GM23338 (cell line): ENCODE measurements around the gene CYSLTR2. TPM values are rescaled to one million over a fixed set of nuclear protein-coding genes. Genes with fewer than 3 reads are reported as not detected.

ENCODE experiments used
- ATAC-seq: fragments of 200-7000 bp; cut with Tn5 transposase; 3 replicates; pipeline ENCODE4 v1.9.1; 2020
- DNase-seq: peaks from one replicate; pipeline ENCODE4 v3.0.0-alpha.2; 2015; ENCODE audit warnings: low spot score
- H2AFZ ChIP-seq: fragments of 200-600 bp; sonication (generic); 2 replicates; pipeline ENCODE4 v1.8.0; 2016; ENCODE audit warnings: antibody characterized with exemption, mild to moderate bottlenecking, moderate library complexity
- H3F3A ChIP-seq: fragments of 200-600 bp; sonication (generic); replicated peaks from 2 replicates; pipeline ENCODE4 v1.8.0; 2017; ENCODE audit warnings: antibody characterized with exemption, mixed run types, low read depth
- H3K27ac ChIP-seq: fragments of 200-600 bp; sonication (generic); 2 replicates; pipeline ENCODE4 v1.6.1; 2016; ENCODE audit warnings: low read depth
- H3K27me3 ChIP-seq: fragments of 200-600 bp; sonication (generic); 2 replicates; pipeline ENCODE4 v1.8.0; 2016; ENCODE audit warnings: mild to moderate bottlenecking, mixed run types, moderate library complexity; ENCODE audit not compliant: insufficient read depth
- H3K36me3 ChIP-seq: fragments of 200-600 bp; sonication (generic); 2 replicates; pipeline ENCODE4 v1.8.0; 2016; ENCODE audit warnings: mild to moderate bottlenecking; ENCODE audit not compliant: insufficient read depth
- H3K4me1 ChIP-seq: fragments of 200-600 bp; sonication (generic); 2 replicates; pipeline ENCODE4 v1.8.0; 2016; ENCODE audit warnings: mild to moderate bottlenecking, moderate library complexity; ENCODE audit not compliant: insufficient read depth
- H3K4me2 ChIP-seq: fragments of 200-600 bp; sonication (generic); 2 replicates; pipeline ENCODE4 v1.7.1; 2017; ENCODE audit warnings: mixed run types
- H3K4me3 ChIP-seq: fragments of 200-600 bp; sonication (generic); 2 replicates; pipeline ENCODE4 v1.6.1; 2016; ENCODE audit warnings: mixed run types
- H3K79me2 ChIP-seq: fragments of 200-600 bp; sonication (generic); replicated peaks from 2 replicates; pipeline ENCODE4 v1.8.0; 2017; ENCODE audit warnings: mild to moderate bottlenecking; ENCODE audit not compliant: insufficient read depth
- H3K9me2 ChIP-seq: fragments of 200-600 bp; sonication (generic); 2 replicates; pipeline ENCODE4 v1.8.0; 2017; ENCODE audit not compliant: insufficient read depth
- H4K20me1 ChIP-seq: fragments of 200-600 bp; sonication (generic); replicated peaks from 2 replicates; pipeline ENCODE4 v1.8.0; 2017; ENCODE audit warnings: mild to moderate bottlenecking; ENCODE audit not compliant: insufficient read depth
- H3K27ac Mint-ChIP-seq: 2 replicates; pipeline ENCODE4 v1.8.0; 2020; ENCODE audit warnings: inconsistent platforms, mild to moderate bottlenecking, moderate library complexity, mixed read lengths
- H3K27me3 Mint-ChIP-seq: 3 replicates; pipeline ENCODE4 v1.8.0; 2022; ENCODE audit warnings: low read depth, mild to moderate bottlenecking, moderate library complexity, mixed read lengths, inconsistent platforms; ENCODE audit not compliant: insufficient read depth, poor library complexity
- H3K36me3 Mint-ChIP-seq: 3 replicates; pipeline ENCODE4 v1.8.0; 2021; ENCODE audit warnings: low read depth, mild to moderate bottlenecking, inconsistent platforms, moderate library complexity, mixed read lengths
- H3K4me1 Mint-ChIP-seq: 3 replicates; pipeline ENCODE4 v1.8.0; 2020; ENCODE audit warnings: mild to moderate bottlenecking, inconsistent platforms, mixed read lengths
- H3K4me3 Mint-ChIP-seq: 3 replicates; pipeline ENCODE4 v1.8.0; 2021; ENCODE audit warnings: moderate library complexity, mild to moderate bottlenecking, inconsistent platforms, mixed read lengths
- H3K9me3 Mint-ChIP-seq: 3 replicates; pipeline ENCODE4 v1.8.0; 2020; ENCODE audit warnings: moderate library complexity, mild to moderate bottlenecking, inconsistent platforms, mixed read lengths
- CREB1 ChIP-seq: fragments of 250-450 bp; sonication (Bioruptor Pico); IDR thresholded peaks from 2 replicates; pipeline ENCODE4 v1.5.0; 2020; ENCODE audit warnings: low read depth, mild to moderate bottlenecking, moderate library complexity
- EZH2 ChIP-seq: fragments of 200-600 bp; sonication (generic); IDR thresholded peaks from one replicate; pipeline ENCODE4 v1.8.0; 2017; ENCODE audit warnings: antibody characterized with exemption, mild to moderate bottlenecking, low read depth; ENCODE audit not compliant: unreplicated experiment
- EZH2phosphoT487 ChIP-seq: fragments of 200-600 bp; sonication (generic); IDR thresholded peaks from one replicate; pipeline ENCODE4 v1.8.1; 2018; ENCODE audit warnings: antibody characterized with exemption; ENCODE audit not compliant: unreplicated experiment
- JUNB ChIP-seq: IDR thresholded peaks from one replicate; pipeline ENCODE4 v1.6.1; 2016; ENCODE audit warnings: antibody characterized with exemption; ENCODE audit not compliant: unreplicated experiment
- NANOG ChIP-seq: IDR thresholded peaks from 2 replicates; pipeline ENCODE4 v1.6.1; 2016; ENCODE audit warnings: antibody characterized with exemption, borderline replicate concordance
- POLR2AphosphoS5 ChIP-seq: IDR thresholded peaks from 2 replicates; pipeline ENCODE4 v1.6.1; 2016; ENCODE audit warnings: antibody characterized with exemption, low read depth
- REST ChIP-seq: IDR thresholded peaks from one replicate; pipeline ENCODE4 v1.6.1; 2018; ENCODE audit warnings: antibody characterized with exemption; ENCODE audit not compliant: unreplicated experiment
- STAT1 ChIP-seq: IDR thresholded peaks from one replicate; pipeline ENCODE4 v1.6.1; 2016; ENCODE audit warnings: antibody characterized with exemption; ENCODE audit not compliant: unreplicated experiment
- ZNF114 ChIP-seq: fragments of 250-450 bp; sonication (Bioruptor Pico); IDR thresholded peaks from 2 replicates; pipeline ENCODE4 v1.5.0; 2020; ENCODE audit warnings: mild to moderate bottlenecking, moderate library complexity
- ZNF331 ChIP-seq: fragments of 250-450 bp; sonication (Bioruptor Pico); IDR thresholded peaks from 2 replicates; pipeline ENCODE4 v1.5.0; 2020; ENCODE audit warnings: low read depth, mild to moderate bottlenecking, moderate library complexity
- polyA plus RNA-seq: library from polyadenylated mRNA; unstranded; fragments of >200 nt; fragmentation: Nextera tagmentation; extraction: Ambion mirVana; gene quantifications from 2 replicates; pipeline ENCODE4 v1.2.1, GENCODE V29; 2016
- total RNA-seq: library from RNA; depleted of rRNA; stranded (reverse); fragments of >200 nt; shearing (Covaris generic); gene quantifications from 2 replicates; pipeline ENCODE4 v1.2.3, GENCODE V29; 2014
- TF ChIP-seq, protein P1 (sequence below): fragments of 250-450 bp; sonication (Bioruptor Pico); IDR thresholded peaks from 2 replicates; pipeline ENCODE4 v1.5.0; 2020; ENCODE audit warnings: mild to moderate bottlenecking, moderate library complexity
- TF ChIP-seq, protein P2 (sequence below): IDR thresholded peaks from 2 replicates; pipeline ENCODE4 v1.6.1; 2016; ENCODE audit warnings: antibody characterized with exemption
- TF ChIP-seq, protein P3 (sequence below), 2 experiments: fragments of 200-600 bp in 1 of 2; sonication (generic) in 1 of 2; conservative IDR thresholded peaks; 2 replicates each; pipeline versions ENCODE4 v1.5.1 to v1.6.1; 2016 to 2017; ENCODE audit warnings: antibody characterized with exemption in 2 of 2, low read depth in 2 of 2, mild to moderate bottlenecking in 2 of 2, moderate library complexity in 1 of 2

CYSLTR2 gene
- total and polyA plus RNA-seq, 2 experiments from 2014 or later = not detected

GRCh38 chr13:48634636-48635035, 19.1 kb upstream of the CYSLTR2 start:
- H3K79me2 ChIP-seq = no peaks in the 10 kb centered on the region
- no peak overlapping the region for H2AFZ ChIP-seq
- no peak overlapping the region for H3K4me3 ChIP-seq

More at GRCh38 chr13:48634636-48635035, 19.1 kb upstream of the CYSLTR2 start:
- no peak overlapping the region for H3K27ac ChIP-seq
- peaks cover 6% of the 10 kb centered on the region for H3K9me2 ChIP-seq
- Mint-ChIP-seq H3K4me3 (no peak overlapping the region), H3K27ac (no peak overlapping the region), H3K36me3 (peaks cover 5% of the 10 kb centered on the region), H3K27me3 (peaks cover 3% of the 10 kb centered on the region), H3K9me3 (peaks cover 18% of the 10 kb centered on the region), H3K4me1 (no peaks in the 10 kb centered on the region)
- DNase-seq (no peak), ATAC-seq (no peak)
- no peaks in the 10 kb centered on the region for H3K4me1 ChIP-seq
- H3K27me3 ChIP-seq = no peaks in the 10 kb centered on the region
- H3K4me2 ChIP-seq = no peak overlapping the region
- H3K36me3 ChIP-seq = no peaks in the 10 kb centered on the region; the same call in 1 of the 2 replicates
- H4K20me1 ChIP-seq = no peaks in the 10 kb centered on the region
- H3F3A ChIP-seq = no peaks in the 10 kb centered on the region
- TF ChIP-seq EZH2 (no peak), NANOG (no peak), EZH2phosphoT487 (no peak), ZNF331 (CRISPR knock-in tag) (no peak), ZNF114 (CRISPR knock-in tag) (no peak), CREB1 (CRISPR knock-in tag) (no peak), JUNB (no peak), POLR2AphosphoS5 (no peak), REST (no peak), STAT1 (no peak)
- TF ChIP-seq, protein P1, sequence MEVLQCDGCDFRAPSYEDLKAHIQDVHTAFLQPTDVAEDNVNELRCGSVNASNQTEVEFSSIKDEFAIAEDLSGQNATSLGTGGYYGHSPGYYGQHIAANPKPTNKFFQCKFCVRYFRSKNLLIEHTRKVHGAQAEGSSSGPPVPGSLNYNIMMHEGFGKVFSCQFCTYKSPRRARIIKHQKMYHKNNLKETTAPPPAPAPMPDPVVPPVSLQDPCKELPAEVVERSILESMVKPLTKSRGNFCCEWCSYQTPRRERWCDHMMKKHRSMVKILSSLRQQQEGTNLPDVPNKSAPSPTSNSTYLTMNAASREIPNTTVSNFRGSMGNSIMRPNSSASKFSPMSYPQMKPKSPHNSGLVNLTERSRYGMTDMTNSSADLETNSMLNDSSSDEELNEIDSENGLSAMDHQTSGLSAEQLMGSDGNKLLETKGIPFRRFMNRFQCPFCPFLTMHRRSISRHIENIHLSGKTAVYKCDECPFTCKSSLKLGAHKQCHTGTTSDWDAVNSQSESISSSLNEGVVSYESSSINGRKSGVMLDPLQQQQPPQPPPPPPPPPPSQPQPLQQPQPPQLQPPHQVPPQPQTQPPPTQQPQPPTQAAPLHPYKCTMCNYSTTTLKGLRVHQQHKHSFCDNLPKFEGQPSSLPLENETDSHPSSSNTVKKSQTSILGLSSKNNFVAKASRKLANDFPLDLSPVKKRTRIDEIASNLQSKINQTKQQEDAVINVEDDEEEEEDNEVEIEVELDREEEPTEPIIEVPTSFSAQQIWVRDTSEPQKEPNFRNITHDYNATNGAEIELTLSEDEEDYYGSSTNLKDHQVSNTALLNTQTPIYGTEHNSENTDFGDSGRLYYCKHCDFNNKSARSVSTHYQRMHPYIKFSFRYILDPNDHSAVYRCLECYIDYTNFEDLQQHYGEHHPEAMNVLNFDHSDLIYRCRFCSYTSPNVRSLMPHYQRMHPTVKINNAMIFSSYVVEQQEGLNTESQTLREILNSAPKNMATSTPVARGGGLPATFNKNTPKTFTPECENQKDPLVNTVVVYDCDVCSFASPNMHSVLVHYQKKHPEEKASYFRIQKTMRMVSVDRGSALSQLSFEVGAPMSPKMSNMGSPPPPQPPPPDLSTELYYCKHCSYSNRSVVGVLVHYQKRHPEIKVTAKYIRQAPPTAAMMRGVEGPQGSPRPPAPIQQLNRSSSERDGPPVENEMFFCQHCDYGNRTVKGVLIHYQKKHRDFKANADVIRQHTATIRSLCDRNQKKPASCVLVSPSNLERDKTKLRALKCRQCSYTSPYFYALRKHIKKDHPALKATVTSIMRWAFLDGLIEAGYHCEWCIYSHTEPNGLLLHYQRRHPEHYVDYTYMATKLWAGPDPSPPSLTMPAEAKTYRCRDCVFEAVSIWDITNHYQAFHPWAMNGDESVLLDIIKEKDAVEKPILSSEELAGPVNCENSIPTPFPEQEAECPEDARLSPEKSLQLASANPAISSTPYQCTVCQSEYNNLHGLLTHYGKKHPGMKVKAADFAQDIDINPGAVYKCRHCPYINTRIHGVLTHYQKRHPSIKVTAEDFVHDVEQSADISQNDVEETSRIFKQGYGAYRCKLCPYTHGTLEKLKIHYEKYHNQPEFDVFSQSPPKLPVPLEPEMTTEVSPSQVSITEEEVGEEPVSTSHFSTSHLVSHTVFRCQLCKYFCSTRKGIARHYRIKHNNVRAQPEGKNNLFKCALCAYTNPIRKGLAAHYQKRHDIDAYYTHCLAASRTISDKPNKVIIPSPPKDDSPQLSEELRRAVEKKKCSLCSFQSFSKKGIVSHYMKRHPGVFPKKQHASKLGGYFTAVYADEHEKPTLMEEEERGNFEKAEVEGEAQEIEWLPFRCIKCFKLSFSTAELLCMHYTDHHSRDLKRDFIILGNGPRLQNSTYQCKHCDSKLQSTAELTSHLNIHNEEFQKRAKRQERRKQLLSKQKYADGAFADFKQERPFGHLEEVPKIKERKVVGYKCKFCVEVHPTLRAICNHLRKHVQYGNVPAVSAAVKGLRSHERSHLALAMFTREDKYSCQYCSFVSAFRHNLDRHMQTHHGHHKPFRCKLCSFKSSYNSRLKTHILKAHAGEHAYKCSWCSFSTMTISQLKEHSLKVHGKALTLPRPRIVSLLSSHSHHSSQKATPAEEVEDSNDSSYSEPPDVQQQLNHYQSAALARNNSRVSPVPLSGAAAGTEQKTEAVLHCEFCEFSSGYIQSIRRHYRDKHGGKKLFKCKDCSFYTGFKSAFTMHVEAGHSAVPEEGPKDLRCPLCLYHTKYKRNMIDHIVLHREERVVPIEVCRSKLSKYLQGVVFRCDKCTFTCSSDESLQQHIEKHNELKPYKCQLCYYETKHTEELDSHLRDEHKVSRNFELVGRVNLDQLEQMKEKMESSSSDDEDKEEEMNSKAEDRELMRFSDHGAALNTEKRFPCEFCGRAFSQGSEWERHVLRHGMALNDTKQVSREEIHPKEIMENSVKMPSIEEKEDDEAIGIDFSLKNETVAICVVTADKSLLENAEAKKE (CRISPR knock-in tag) = no peak
- TF ChIP-seq, protein P2, sequence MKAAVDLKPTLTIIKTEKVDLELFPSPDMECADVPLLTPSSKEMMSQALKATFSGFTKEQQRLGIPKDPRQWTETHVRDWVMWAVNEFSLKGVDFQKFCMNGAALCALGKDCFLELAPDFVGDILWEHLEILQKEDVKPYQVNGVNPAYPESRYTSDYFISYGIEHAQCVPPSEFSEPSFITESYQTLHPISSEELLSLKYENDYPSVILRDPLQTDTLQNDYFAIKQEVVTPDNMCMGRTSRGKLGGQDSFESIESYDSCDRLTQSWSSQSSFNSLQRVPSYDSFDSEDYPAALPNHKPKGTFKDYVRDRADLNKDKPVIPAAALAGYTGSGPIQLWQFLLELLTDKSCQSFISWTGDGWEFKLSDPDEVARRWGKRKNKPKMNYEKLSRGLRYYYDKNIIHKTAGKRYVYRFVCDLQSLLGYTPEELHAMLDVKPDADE = no peak
- TF ChIP-seq, protein P3, sequence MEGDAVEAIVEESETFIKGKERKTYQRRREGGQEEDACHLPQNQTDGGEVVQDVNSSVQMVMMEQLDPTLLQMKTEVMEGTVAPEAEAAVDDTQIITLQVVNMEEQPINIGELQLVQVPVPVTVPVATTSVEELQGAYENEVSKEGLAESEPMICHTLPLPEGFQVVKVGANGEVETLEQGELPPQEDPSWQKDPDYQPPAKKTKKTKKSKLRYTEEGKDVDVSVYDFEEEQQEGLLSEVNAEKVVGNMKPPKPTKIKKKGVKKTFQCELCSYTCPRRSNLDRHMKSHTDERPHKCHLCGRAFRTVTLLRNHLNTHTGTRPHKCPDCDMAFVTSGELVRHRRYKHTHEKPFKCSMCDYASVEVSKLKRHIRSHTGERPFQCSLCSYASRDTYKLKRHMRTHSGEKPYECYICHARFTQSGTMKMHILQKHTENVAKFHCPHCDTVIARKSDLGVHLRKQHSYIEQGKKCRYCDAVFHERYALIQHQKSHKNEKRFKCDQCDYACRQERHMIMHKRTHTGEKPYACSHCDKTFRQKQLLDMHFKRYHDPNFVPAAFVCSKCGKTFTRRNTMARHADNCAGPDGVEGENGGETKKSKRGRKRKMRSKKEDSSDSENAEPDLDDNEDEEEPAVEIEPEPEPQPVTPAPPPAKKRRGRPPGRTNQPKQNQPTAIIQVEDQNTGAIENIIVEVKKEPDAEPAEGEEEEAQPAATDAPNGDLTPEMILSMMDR (conservative IDR thresholded peaks at IDR 0.05; ENCODE audit: low read depth in 2 of 2) = no peak
